ENCODE measurements around the gene DEPDC4.
"Not testable (repeated sequence)": the region's sequence is repeated elsewhere in the genome, so short reads cannot be mapped to it uniquely, and the experiment has no call there.

DEPDC4 gene

DNA sequence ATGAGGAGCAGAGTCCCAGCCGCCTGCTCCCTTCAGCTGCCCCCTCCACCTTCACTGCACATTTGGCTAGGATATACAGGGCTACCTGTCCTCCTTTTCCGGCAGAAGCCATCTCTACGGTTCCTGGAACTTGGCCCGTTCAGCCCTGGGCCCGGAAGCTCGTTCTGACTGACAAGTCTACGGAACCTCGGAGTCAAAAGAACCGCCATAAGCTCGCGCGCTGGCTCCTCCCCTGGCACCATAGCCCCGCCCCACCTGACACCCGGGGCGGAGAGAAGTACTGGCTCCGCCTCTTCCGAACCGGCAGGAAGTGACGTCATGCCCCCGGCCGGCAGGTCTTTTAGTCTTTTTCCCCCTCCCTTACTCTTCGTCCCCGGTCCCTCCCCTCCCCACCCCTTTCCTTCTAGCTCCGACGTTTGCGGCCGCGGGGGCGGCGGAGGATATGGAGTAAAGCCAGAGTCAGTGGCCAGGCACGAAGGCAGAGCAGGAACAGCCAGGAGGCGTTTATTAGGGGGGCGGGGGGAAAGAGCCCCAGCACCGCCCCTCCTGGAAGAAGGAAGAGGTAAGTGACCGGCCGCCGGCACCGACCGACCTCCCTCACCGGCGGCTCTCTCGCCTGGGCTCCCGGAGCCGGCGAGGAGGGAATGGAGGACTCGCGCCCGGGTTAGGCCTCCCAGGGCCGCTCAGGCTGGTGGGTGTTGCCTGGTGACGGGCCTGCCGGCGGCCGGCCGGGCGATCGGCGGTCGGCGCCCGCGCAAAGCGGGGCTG, at the start of gene DEPDC4, which contains the start of gene SCYL2:
TSS of gene DEPDC4 (minus strand) at position 245 of the 768 bp plus-strand sequence. CDS start at position 242, 3 bp downstream.
TSS of gene SCYL2 (plus strand) at position 343 of the 768 bp plus-strand sequence. CDS start 15,794 bp downstream, outside the sequence.
- DNase-seq, result peak; percentile 99

- no peak for DNase-seq
These were observed 44.4 kb upstream of the DEPDC4 start for GRCh38 chr12:100311317-100311716.

DNA sequence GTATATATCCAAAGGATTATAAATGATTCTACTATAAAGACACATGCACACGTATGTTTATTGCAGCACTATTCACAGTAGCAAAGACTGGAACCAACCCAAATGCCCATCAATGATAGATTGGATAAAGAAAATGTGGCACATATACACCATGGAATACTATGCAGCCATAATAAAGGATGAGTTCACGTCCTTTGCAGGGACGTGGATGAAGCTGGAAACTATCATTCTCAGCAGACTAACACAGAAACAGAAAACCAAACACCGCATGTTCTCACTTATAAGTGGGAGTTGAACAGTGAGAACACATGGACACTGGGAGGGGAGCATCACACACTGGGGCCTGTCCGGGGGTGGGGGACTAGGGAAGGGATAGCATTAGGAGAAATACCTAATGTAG, 41.3 kb upstream of the DEPDC4 start:
- DNase-seq, result not testable (repeated sequence)

- DNase-seq, result not testable (repeated sequence)
These were observed 37.5 kb upstream of the DEPDC4 start for GRCh38 chr12:100304334-100304733.

DNA sequence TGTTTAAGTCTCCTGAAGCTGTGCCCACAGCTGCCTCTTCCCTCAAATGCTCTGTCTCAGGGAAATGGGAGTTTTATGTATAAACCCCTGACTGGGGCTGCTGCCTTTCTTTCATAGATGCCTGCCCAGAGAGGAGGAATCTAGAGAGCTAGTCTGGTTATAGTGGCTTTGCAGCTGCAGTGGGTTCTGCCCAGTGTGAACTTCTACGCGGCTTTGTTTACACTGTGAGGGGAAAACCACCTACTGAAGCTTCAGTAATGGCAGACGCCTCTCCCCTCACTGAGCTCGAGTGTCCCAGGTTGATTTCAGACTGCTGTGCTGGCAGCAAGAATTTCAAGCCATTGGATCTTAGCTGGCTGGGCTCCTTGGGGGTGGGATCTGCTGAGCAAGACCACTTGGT, 37.0 kb upstream of the DEPDC4 start:
- DNase-seq, result no peak

DNA sequence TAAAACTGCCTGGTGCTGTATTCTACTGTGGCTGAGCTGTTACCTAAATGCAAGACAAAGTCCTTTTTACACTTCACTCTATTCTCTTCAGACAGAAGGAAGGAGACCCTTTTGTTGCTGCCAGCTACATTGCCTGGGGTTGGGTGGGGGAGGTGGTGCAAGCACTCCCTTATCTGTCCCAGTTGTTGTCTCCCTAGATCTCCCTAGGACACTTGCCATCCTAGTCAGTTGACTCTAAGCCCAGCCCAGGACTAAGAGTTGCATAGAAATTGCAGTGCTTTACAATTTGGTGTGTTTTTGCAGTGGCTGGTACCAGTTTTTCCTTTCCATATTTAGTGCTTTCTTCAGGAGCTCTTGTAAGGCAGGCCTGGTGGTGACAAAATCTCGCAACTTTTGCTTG, 35.2 kb upstream of the DEPDC4 start:
- no peak for DNase-seq

- no peak for DNase-seq
These were observed 29.1 kb upstream of the DEPDC4 start for GRCh38 chr12:100295764-100296555.

DNA sequence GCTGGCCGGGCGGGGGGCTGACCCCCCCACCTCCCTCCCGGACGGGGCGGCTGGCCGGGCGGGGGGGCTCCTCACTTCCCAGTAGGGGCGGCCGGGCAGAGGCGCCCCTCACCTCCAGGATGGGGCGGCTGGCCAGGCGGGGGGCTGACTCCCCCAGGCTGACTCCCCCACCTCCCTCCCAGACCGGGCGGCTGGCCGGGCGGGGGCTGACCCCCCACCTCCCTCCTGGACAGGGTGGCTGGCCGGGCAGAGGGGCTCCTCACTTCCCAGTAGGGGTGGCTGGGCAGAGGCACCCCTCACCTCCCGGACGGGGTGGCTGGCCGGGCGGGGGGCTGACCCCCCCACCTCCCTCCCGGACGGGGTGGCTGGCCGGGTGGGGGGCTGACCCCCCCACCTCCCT, 27.5 kb upstream of the DEPDC4 start:
- DNase-seq, result not testable (repeated sequence)

- no peak for DNase-seq
These were observed 26.1 kb upstream of the DEPDC4 start for GRCh38 chr12:100293017-100293416.

- DNase-seq, result no peak
These were observed 23.1 kb upstream of the DEPDC4 start for GRCh38 chr12:100290016-100290415.

DNA sequence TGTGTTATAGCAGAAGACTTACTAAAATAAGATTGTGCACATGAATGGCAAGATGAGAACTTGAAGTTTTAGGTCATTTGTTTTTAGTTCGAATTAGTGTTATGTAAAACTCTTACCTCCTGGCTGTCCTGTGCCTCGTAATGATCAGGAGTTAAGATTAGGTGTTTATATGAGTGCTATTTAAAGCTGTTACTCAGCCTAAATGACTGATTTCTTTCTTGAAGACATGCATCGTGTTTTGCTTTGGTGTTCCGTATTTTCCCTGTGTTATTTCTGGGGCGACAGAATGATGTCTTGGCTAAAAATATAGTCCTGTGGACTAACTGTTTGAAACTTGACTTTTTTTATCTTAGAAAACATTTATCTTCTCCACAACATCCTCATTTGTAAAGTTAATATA, 22.2 kb upstream of the DEPDC4 start:
- DNase-seq, result no peak

- not testable (repeated sequence) for DNase-seq
These were observed 17.7 kb upstream of the DEPDC4 start for GRCh38 chr12:100284556-100284955.

DNA sequence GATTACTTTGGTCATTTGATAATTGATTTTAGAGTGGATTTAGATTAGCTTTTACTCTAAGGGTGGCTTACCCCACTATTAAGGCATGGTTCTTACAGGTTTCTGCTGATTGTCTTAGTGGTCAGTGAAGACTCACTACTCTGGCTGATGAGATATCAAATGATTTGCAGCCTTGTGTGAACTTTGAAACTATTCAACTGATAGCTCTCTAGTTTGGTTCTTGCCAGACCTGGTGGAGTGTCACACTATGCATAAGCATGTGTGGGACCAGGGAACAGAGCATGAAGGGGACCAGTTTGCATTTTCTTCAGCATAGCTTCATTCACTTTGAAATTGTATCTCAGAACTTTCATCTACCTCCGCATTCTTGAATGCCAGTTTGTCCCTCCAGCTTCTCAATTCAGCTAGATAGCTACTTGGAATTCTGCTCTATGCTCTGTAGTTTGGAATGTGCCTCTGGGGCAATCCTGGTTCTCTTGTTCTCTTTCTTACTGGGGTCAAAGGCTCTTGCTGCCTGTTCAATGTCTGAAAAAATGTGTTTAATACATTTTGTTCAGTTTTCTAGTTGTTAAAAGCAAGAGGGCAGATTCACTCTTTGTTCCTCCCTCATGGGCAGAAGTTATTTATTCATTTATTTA, 12.8 kb upstream of the DEPDC4 start:
- DNase-seq, result no peak

- DNase-seq, result no peak
These were observed 12.3 kb upstream of the DEPDC4 start for GRCh38 chr12:100279159-100279558.

DNA sequence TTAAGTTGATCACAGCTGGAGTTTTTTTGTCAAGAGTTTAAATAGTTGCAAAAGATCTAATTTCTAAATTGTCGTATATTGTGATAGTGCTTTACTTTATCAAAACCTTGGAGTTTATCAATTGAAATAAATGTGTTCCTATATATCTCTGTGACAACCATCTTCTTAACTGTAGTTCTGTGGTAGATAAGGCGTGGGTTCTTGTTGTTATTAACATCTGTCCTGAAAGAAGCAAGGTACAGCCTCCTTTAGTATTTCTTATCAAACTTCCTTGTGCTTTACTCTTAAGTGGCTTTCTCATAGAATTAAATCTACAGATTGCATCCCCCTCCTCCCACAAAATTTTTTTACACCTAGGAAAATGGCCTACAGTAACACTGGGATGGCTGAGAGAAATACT, 7.4 kb upstream of the DEPDC4 start:
- DNase-seq, result no peak

GRCh38 chr12:100273782-100274181, 6.9 kb upstream of the DEPDC4 start:
- DNase-seq, result no peak

DNA sequence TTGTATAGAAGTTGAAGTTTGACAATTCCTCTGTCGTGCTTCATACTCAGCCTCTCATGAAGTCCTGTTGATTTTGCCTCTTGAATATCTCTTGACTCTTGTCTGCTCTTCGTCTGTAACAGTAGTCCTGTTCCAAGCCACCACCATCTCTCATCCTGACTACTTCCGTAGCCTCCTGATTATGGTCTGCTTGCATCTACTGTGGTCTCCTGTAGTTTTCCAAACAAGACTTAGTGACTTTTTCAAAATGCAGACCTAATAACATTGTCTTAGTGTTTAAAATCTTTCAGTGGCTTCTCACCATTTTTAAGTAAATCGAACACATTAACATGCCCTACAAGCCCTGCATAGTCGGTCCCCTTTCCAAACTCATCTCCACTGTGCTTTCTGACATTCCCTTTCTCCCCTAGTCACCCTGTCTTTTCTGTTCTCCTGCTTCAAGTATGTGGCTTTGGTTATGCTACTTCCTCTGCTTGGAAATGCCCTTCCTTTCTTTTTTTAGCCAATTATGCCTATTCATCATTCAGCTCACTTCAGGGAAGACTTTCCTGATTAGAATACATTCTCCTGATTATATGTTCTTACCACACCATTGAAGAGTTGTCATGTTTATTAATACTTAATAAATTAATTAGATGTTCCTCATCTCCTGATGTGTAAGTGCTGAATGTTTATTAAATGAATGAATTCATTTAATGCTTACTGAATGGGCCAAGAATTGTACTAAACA, 2.1 kb upstream of the DEPDC4 start:
- DNase-seq, result peak; percentile 18 to 26

GRCh38 chr12:100267603-100268281, 863 bp upstream of the DEPDC4 start:
- peak; percentile 18 to 25 for DNase-seq

- peak in 1 of 2 donors; percentile 88 for DNase-seq
These were observed 369 bp downstream of the DEPDC4 start for GRCh38 chr12:100266585-100266834.

- no peak for DNase-seq
These were observed 921 bp downstream of the DEPDC4 start for GRCh38 chr12:100265732-100266584.

DNA sequence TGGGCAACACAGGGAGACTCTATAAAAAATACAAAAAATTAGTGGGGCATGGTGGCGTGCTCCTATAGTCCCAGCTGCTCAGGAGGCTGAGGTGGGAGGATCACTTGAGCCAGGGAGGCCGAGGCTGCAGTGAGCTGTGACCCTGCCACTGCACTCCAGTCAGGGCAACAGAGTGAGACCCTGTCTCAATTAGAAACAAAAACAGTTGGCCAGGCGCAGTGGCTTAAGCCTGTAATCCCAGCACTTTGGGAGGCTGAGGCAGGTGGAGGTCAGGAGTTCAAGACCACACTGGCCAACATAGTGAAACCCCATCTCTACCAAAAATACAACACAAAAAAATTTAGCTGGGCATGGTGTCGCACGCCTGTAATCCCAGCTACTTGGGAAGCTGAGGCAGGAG, 1.8 kb downstream of the DEPDC4 start:
- not testable (repeated sequence) for DNase-seq
